Activated CD4-positive, alpha-beta T cell treated with anti-CD3 and anti-CD28 coated beads, Interleukin-2, amount 10 ng/mL, durations not matched to agents 7 days and 5 days (primary cell): ENCODE results near the gene PCP2. TPM values are rescaled to one million over a fixed set of nuclear protein-coding genes. Genes with fewer than 3 reads are reported as not detected.

ENCODE experiments used
- CTCF ChIA-PET: fragments of 350-600 bp; sonication (Branson Sonifier 250); formaldehyde crosslinking; loops from one replicate; lab custom pipeline; 2021; ENCODE audit warnings: antibody characterized with exemption; lab: Charles Lee
- POLR2A ChIA-PET: fragments of 350-600 bp; sonication (Branson Sonifier 250); formaldehyde crosslinking; loops from one replicate; lab custom pipeline; 2021; ENCODE audit warnings: antibody characterized with exemption; lab: Charles Lee
- DNase-seq: peaks from one replicate; pipeline ENCODE4 v3.0.0-alpha.2; 2020
- H3K27ac Mint-ChIP-seq: one replicate; pipeline ENCODE4 v1.8.0; 2021; ENCODE audit warnings: mild to moderate bottlenecking, moderate library complexity, mixed read lengths
- H3K27me3 Mint-ChIP-seq: one replicate; pipeline ENCODE4 v1.8.0; 2021; ENCODE audit warnings: mixed read lengths
- H3K36me3 Mint-ChIP-seq: one replicate; pipeline ENCODE4 v1.8.0; 2021; ENCODE audit warnings: low read depth, mixed read lengths
- H3K4me1 Mint-ChIP-seq: one replicate; pipeline ENCODE4 v1.8.0; 2021; ENCODE audit warnings: mixed read lengths
- H3K4me3 Mint-ChIP-seq: one replicate; pipeline ENCODE4 v1.8.0; 2021; ENCODE audit warnings: mild to moderate bottlenecking, moderate library complexity, mixed read lengths
- H3K9me3 Mint-ChIP-seq: one replicate; pipeline ENCODE4 v1.8.0; 2021; ENCODE audit warnings: mixed read lengths
- total RNA-seq, 2 experiments: library from RNA; stranded (reverse); gene quantifications; one replicate each; pipeline ENCODE4 v1.2.3, GENCODE V29; 2021

Gene PCP2
- total RNA-seq: 1 to 10 TPM in 1 of 2 experiments, under 1 TPM in 1; 0.82 to 1.2 TPM

- POLR2A ChIA-PET: no interaction called here
Measured at GRCh38 chr19:7633698-7634097, at the start of gene PCP2. Gene PCP2 (minus strand): TSS chr19:7633719. CDS start chr19:7633457, 262 bp downstream.

GRCh38 chr19:7682175-7682855, 48.8 kb upstream of the PCP2 start:
- POLR2A ChIA-PET: no interaction called here
- H3K9me3 Mint-ChIP-seq: no peaks in the 10 kb centered on the region

More at GRCh38 chr19:7633698-7634097, at the start of gene PCP2:
- DNase-seq: no peak
- Mint-ChIP-seq H3K4me1 (peaks cover 43% of the 10 kb centered on the region), H3K4me3 (no peak within 1 kb of the TSS), H3K27me3 (no peaks in the 10 kb centered on the region), H3K27ac (no peak within 1 kb of the TSS), H3K36me3 (peaks cover 5% of the 10 kb centered on the region), H3K9me3 (no peaks in the 10 kb centered on the region)
- CTCF ChIA-PET: interaction anchor here (0.8 to 1.2 kb wide), 3 partner anchors 17 to 37 kb away, joined by 3 to 5 read pairs (median 4); no protein-coding TSS in a partner anchor

GRCh38 chr19:7681340-7682174, 48.0 kb upstream of the PCP2 start:
- Mint-ChIP-seq H3K27ac (peak overlapping the region; percentile 96), H3K4me3 (peak overlapping the region; percentile 89), H3K9me3 (no peaks in the 10 kb centered on the region), H3K27me3 (peaks cover 12% of the 10 kb centered on the region), H3K36me3 (peaks cover 13% of the 10 kb centered on the region), H3K4me1 (peaks cover 43% of the 10 kb centered on the region)
- ChIA-PET POLR2A (interaction anchor here (0.6 kb wide), 1 partner anchor 113 kb away, joined by 3 read pairs; no protein-coding TSS in a partner anchor), CTCF (interaction anchor here (0.6 to 2.0 kb wide), 54 partner anchors 7 to 582 kb away, joined by 3 to 20 read pairs (median 4); partner anchors contain the start of genes FCER2, MAP2K7, RETN and SNAPC2)
- DNase-seq: peak; percentile 93

More at GRCh38 chr19:7682175-7682855, 48.8 kb upstream of the PCP2 start:
- Mint-ChIP-seq H3K4me3 (peak overlapping the region; percentile 89), H3K27ac (peak overlapping the region; percentile 96), H3K4me1 (peaks cover 38% of the 10 kb centered on the region), H3K27me3 (peaks cover 7% of the 10 kb centered on the region), H3K36me3 (peaks cover 13% of the 10 kb centered on the region)
- CTCF ChIA-PET: interaction anchor here (0.6 to 2.0 kb wide), 2 partner anchors 17 to 120 kb away, joined by 4 to 6 read pairs; no protein-coding TSS in a partner anchor
- DNase-seq: no peak

GRCh38 chr19:7680606-7681339, 47.3 kb upstream of the PCP2 start, which contains the start of gene TRAPPC5:
Gene TRAPPC5 (plus strand): TSS chr19:7680833. CDS start chr19:7682254, 1,421 bp downstream.
- peaks cover 51% of the 10 kb centered on the region for H3K4me1 Mint-ChIP-seq
- peak within 1 kb of the TSS; percentile 96 for H3K27ac Mint-ChIP-seq
- H3K27me3 Mint-ChIP-seq: peaks cover 17% of the 10 kb centered on the region
- peak; percentile 84 for DNase-seq
- POLR2A ChIA-PET: interaction anchor here (0.6 kb wide), 1 partner anchor 112 kb away, joined by 3 read pairs; no protein-coding TSS in a partner anchor
- peaks cover 13% of the 10 kb centered on the region for H3K36me3 Mint-ChIP-seq
- no peaks in the 10 kb centered on the region for H3K9me3 Mint-ChIP-seq
- CTCF ChIA-PET: interaction anchor here (0.6 to 2.0 kb wide), 53 partner anchors 8 to 581 kb away, joined by 3 to 20 read pairs (median 4); partner anchors contain the start of genes FCER2, MAP2K7, RETN and SNAPC2
- peak within 1 kb of the TSS; percentile 89 for H3K4me3 Mint-ChIP-seq

- no peak for DNase-seq
- H3K4me3 Mint-ChIP-seq: peak overlapping the region; percentile 89
- H3K27me3 Mint-ChIP-seq: peaks cover 19% of the 10 kb centered on the region
- CTCF ChIA-PET: interaction anchor here (0.6 to 1.9 kb wide), 25 partner anchors 9 to 322 kb away, joined by 3 to 20 read pairs (median 6); partner anchors contain the start of genes FCER2, RETN and SNAPC2
- peaks cover 13% of the 10 kb centered on the region for H3K36me3 Mint-ChIP-seq
- no peaks in the 10 kb centered on the region for H3K9me3 Mint-ChIP-seq
- peak overlapping the region; percentile 70 for H3K27ac Mint-ChIP-seq
- POLR2A ChIA-PET: no interaction called here
- peaks cover 53% of the 10 kb centered on the region for H3K4me1 Mint-ChIP-seq
Measured at GRCh38 chr19:7679771-7680605, 46.5 kb upstream of the PCP2 start.

- peaks cover 19% of the 10 kb centered on the region for H3K27me3 Mint-ChIP-seq
- ChIA-PET POLR2A (no interaction called here), CTCF (interaction anchor here (0.9 kb wide), 1 partner anchor 110 kb away, joined by 3 read pairs; no protein-coding TSS in a partner anchor)
- no peaks in the 10 kb centered on the region for H3K9me3 Mint-ChIP-seq
- H3K4me3 Mint-ChIP-seq: no peak overlapping the region
- DNase-seq: peak; percentile 79
- peaks cover 13% of the 10 kb centered on the region for H3K36me3 Mint-ChIP-seq
- peaks cover 58% of the 10 kb centered on the region for H3K4me1 Mint-ChIP-seq
- peak overlapping the region; percentile 28 for H3K27ac Mint-ChIP-seq
Measured at GRCh38 chr19:7678971-7679751, 45.6 kb upstream of the PCP2 start.

GRCh38 chr19:7677669-7678311, 44.3 kb upstream of the PCP2 start:
- no peak overlapping the region for H3K4me3 Mint-ChIP-seq
- peaks cover 19% of the 10 kb centered on the region for H3K27me3 Mint-ChIP-seq
- POLR2A ChIA-PET: no interaction called here
- CTCF ChIA-PET: interaction anchor here (0.9 kb wide), 2 partner anchors 109 to 192 kb away, joined by 3 read pairs; no protein-coding TSS in a partner anchor
- H3K9me3 Mint-ChIP-seq: no peaks in the 10 kb centered on the region
- peaks cover 58% of the 10 kb centered on the region for H3K4me1 Mint-ChIP-seq
- no peak overlapping the region for H3K27ac Mint-ChIP-seq
- DNase-seq: no peak
- H3K36me3 Mint-ChIP-seq: peaks cover 7% of the 10 kb centered on the region

GRCh38 chr19:7676854-7677253, 43.3 kb upstream of the PCP2 start, which contains the start of gene MCEMP1:
Gene MCEMP1 (plus strand): TSS chr19:7677090. CDS start chr19:7677121, 31 bp downstream.
- H3K4me3 Mint-ChIP-seq: no peak within 1 kb of the TSS
- H3K27me3 Mint-ChIP-seq: peaks cover 21% of the 10 kb centered on the region
- ChIA-PET POLR2A (no interaction called here), CTCF (no interaction called here)
- H3K4me1 Mint-ChIP-seq: peaks cover 52% of the 10 kb centered on the region
- no peak for DNase-seq
- H3K9me3 Mint-ChIP-seq: no peaks in the 10 kb centered on the region
- H3K27ac Mint-ChIP-seq: no peak within 1 kb of the TSS
- H3K36me3 Mint-ChIP-seq: peaks cover 3% of the 10 kb centered on the region

GRCh38 chr19:7676376-7676775, 42.9 kb upstream of the PCP2 start:
- no peak for DNase-seq
- CTCF ChIA-PET: no interaction called here
- POLR2A ChIA-PET: no interaction called here
- Mint-ChIP-seq H3K36me3 (no peaks in the 10 kb centered on the region), H3K9me3 (no peaks in the 10 kb centered on the region), H3K4me1 (peaks cover 51% of the 10 kb centered on the region), H3K27ac (no peak overlapping the region), H3K27me3 (peaks cover 23% of the 10 kb centered on the region), H3K4me3 (no peak overlapping the region)
